NAMALWA (cell line): Measurements from ENCODE around the gene PPP4R1.
"Not testable (repeated sequence)": the region's sequence is repeated elsewhere in the genome, so short reads cannot be mapped to it uniquely, and the experiment has no call there.

Experiments
- DNase-seq: peaks from one replicate; pipeline ENCODE4 v3.0.0-alpha.2; 2015; ENCODE audit warnings: low spot score

Gene PPP4R1

GRCh38 chr18:9614401-9615279, at the start of gene PPP4R1:
TSS of gene PPP4R1 (minus strand) at chr18:9614559. CDS start at chr18:9614484, 75 bp downstream.
- peak; percentile 81 for DNase-seq

GRCh38 chr18:9663377-9663776, 49.0 kb upstream of the PPP4R1 start:
- no peak for DNase-seq

- DNase-seq, result no peak
Observed at GRCh38 chr18:9661564-9661963, 47.2 kb upstream of the PPP4R1 start.

- DNase-seq, result no peak
Observed at GRCh38 chr18:9659499-9660375, 45.4 kb upstream of the PPP4R1 start.

- no peak for DNase-seq
Observed at GRCh38 chr18:9658087-9658641, 43.8 kb upstream of the PPP4R1 start.

GRCh38 chr18:9655232-9655767, 40.9 kb upstream of the PPP4R1 start:
- DNase-seq, result no peak

GRCh38 chr18:9653390-9653789, 39.0 kb upstream of the PPP4R1 start:
- no peak for DNase-seq

- DNase-seq, result no peak
Observed at GRCh38 chr18:9649164-9649540, 34.8 kb upstream of the PPP4R1 start.

- DNase-seq, result no peak
Observed at GRCh38 chr18:9648431-9649163, 34.2 kb upstream of the PPP4R1 start.

GRCh38 chr18:9647496-9648323, 33.4 kb upstream of the PPP4R1 start:
- no peak for DNase-seq

- DNase-seq, result no peak
Observed at GRCh38 chr18:9643549-9643948, 29.2 kb upstream of the PPP4R1 start.

- no peak for DNase-seq
Observed at GRCh38 chr18:9642799-9643462, 28.6 kb upstream of the PPP4R1 start.

- not testable (repeated sequence) for DNase-seq
Observed at GRCh38 chr18:9641081-9641480, 26.7 kb upstream of the PPP4R1 start.

- no peak for DNase-seq
Observed at GRCh38 chr18:9638886-9639285, 24.5 kb upstream of the PPP4R1 start.

GRCh38 chr18:9637036-9637767, 22.8 kb upstream of the PPP4R1 start:
- no peak for DNase-seq

GRCh38 chr18:9634856-9635255, 20.5 kb upstream of the PPP4R1 start:
- no peak for DNase-seq

- no peak for DNase-seq
Observed at GRCh38 chr18:9631814-9632496, 17.6 kb upstream of the PPP4R1 start.

- no peak for DNase-seq
Observed at GRCh38 chr18:9630444-9630843, 16.1 kb upstream of the PPP4R1 start.

- DNase-seq, result no peak
Observed at GRCh38 chr18:9629709-9630108, 15.3 kb upstream of the PPP4R1 start.
